M059J (cell line): ENCODE results near the gene GM2A. TPM values are rescaled to one million over a fixed set of nuclear protein-coding genes. Genes with fewer than 3 reads are reported as not detected.

Source experiments
- DNase-seq: peaks from one replicate; pipeline ENCODE4 v3.0.0-alpha.2; 2012; ENCODE audit warnings: low read depth
- total RNA-seq: library from RNA; depleted of rRNA; stranded (reverse); fragments of >200 nt; shearing (Covaris generic); gene quantifications from 2 replicates; pipeline ENCODE4 v1.2.3, GENCODE V29; 2014; rRNA removed

GM2A gene
- 24.1 and 30.9 TPM in 2 replicates for total RNA-seq

DNA sequence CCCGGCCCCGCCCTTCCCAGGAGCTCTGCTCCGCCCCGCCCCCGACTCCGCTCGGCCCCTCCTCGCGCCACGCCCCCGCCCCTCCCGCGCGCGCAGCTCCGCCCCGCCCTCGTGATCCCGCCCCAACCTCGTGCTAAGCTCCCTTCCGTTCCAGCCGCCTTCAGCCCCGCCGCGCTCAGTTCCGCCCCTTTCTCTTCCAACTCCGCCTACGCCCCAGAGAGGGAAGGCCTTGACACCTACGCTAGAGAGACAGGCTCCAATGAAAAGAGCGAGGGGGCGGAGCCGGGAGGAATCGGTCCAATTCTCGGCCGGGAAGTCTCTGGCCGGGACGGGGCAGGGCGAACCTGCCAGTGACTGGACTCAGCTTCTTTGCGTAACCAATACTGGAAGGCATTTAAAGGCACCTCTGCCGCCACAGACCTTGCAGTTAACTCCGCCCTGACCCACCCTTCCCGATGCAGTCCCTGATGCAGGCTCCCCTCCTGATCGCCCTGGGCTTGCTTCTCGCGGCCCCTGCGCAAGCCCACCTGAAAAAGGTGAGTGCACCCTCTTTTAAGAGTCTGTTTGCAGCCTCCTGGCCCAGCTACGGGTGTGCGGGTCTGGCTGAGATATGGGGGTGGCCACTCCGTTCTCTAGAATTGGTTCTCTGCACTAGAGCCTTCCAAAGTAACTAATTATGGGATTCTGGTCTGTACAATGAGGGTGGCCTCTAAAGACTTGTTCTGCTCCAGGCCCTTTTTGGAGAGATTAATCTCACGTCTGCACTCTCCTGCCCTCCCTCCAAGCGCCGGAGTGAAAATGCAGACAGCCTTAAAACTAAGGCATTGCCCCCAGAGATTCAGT, at the start of gene GM2A:
TSS of gene GM2A (plus strand) at position 424 of the 843 bp plus-strand sequence. CDS start at position 456, 32 bp downstream.
- peak; percentile 99 for DNase-seq

DNA sequence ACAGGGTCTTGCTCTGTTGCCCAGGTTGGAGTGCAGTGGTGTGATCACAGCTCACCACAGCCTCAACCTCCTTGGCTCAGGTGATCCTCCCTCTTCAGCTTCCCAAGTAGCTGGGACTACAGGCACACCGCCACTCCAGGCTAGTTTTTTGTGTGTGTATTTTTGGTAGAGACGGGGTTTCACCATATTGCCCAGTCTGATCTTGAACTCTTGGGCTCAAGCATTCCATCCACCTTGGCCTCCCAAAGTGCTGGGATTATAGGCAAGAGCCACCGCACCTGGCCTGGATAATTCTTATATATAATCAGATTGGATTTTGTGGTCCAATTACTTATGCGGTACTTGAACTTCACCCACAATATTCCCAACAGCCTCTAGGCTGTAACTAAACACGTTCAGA, 48.9 kb upstream of the GM2A start:
- no peak for DNase-seq

DNA sequence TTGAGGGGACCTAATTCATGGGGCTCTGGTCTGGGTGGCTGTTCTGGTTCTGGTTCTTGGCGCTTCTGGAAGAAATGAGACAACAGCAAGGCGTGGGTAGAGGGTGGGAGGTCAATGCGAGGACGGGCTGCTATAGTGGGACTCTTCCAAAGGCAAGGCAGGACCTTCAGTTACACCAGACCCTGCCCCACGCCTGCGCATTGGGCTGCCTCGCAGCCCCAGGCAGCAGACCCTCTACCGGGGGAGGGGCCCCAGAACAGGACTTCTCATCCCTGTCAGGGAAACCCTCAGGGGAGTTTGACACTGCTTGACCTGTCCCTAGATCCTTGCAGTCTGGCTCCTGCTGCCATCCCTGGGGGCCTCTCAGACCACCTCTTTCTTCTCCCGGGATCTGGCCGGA, 47.6 kb upstream of the GM2A start:
- DNase-seq = no peak

DNA sequence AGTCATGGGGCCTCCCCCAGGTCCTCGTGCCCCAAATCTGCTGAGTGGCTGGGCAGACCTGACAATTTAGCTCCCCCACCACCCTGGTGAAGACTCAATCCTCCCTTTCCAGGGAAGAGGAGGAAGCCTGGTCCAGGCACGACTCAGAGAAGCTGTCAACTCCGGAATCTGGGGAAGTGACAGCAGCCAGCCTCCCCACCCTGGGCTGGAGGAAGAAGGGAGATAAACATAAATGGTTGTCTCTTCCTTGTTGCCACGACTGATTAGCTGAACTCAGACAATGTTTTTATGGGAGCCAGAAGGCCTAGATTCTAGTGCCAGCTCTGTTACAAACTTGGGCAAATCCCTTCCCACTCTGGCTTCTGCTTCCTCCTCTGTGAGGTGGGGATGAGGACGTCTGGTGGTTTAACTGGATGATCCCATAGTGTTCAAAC, 44.5 kb upstream of the GM2A start:
- no peak for DNase-seq

DNA sequence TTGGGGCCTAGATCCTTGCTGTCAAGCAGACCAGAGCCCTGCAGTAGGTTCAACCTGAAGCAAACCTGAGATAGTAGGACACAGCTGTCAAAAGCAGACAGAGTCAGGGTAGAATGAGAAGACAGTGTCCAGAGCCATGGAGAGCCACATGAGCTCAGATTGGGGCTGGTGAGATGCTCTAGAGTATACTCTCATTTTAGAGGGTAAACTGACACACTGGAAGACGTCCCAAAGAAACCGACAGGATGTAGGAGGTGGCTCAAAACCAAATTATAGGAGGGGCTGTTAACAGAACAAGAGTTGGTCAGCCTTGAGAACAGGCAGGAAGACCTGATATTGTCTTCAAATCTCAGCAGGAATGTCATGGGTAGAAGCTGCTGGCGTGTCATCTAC, 40.6 kb upstream of the GM2A start:
- no peak for DNase-seq

DNA sequence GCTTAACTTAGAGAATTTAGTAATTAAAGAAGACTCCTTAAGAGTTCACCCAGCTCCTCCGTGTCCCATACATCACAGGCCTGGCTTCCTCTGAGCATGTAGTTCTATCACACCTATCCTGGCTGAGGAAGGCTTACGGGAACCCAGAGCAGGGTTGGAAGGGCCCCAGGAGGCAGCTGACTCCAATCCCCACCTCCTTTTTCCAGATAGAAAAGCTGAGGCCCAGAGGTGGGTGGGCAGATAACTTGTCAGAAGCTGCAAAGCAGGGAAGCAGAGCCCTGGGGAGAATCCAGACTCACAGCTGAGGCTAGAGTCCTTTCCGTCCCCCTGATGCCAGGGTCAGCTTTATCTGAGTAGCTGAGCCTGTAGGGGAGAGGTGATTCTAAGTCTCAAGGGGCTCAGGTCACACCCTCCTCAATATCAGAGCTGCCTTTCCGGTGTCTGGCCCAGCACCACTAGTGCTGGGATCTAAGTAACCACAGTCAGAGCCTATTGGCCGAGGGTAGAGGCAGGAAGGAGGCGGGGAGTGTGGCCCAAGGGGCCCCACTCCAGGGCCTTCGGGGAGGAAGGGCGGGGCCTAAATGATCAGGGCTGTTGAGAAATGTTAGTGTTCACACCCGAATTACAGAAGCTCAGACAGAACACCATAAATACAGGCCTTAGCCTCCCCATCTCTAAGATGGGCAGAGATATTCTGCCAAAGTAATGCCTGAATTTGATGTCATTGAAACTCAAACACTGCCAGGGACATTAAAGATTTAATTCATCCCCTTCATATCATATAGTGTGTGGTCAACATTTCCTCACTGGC, 39.0 kb upstream of the GM2A start:
- DNase-seq = peak; percentile 46

DNA sequence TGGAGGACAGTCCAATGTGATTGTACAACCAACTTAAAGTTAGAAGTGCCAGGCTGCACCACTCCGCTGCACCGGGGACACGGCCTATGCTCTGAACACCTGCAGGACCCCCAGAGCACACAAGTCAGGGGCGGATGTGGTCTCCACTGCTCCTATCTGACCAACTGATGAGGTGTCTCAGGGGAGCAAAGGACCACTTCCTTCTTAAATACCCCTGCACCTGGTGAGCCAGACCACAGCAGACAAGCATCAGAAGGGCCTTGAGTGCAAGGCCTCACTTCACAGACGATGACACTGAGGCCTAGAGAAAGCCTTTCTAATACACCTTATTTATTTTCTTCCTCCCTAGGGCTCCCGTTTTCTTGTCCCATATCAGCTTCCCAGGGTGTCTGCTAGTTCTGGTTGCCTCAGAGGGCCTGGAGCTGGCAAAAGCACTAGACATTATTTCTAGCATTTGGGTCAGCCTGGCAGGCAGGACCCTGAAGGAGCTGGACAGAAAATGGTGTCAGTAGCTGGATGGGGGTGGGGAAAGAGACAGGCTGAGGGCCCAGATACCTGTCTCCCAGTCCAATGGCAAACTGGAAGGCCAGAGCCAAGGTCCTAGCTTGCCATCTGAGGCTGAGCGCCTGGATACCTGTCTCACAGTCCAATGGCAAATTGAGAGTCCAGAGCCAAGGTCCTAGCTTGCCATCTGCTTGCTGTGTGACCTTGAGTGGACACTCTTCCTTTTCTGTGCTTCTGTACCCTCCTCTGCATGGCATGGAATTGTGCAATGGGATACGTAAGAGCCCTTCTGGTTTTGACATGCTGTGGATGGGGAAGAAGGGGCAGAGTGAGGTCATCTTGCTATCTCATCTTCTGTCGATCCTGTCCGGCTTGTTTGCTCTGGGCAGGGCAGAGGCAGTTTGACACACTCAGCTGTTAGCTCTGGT, 38.1 kb upstream of the GM2A start:
- DNase-seq = no peak

DNA sequence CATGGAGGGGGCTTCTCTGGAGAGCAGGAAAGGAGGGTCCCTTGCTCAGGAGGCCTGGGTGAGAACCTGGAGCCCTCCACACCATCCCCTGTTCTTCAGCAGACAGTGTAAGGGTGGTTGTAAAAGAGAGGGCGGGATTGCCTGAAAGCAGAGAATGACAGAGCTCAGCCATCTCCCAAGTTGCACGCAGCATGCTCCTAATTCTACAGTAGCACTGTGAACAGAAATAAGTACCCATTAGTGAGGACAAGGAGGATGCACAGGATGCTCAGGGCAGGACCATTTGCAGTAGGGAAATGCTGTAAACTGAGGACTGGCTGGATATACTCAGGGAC, 37.5 kb upstream of the GM2A start:
- DNase-seq = no peak

DNA sequence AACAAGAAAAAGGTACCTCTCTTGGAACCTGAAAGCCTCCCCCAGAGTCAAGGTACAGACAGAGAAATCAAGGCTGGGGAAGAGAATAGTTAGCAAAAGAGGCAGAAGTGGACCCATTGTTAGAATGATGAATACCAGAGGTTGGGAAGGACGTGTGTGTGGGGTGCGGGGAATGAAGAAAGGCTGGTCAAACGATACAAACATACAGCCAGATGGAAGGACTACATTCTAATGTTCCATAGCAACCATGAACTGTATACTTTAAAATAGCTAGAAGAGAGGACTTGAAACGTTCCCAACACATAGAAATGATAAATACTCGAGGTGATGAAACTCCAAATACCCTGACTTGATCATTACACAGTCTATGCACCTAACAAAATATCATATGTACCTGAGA, 36.2 kb upstream of the GM2A start:
- DNase-seq = no peak

DNA sequence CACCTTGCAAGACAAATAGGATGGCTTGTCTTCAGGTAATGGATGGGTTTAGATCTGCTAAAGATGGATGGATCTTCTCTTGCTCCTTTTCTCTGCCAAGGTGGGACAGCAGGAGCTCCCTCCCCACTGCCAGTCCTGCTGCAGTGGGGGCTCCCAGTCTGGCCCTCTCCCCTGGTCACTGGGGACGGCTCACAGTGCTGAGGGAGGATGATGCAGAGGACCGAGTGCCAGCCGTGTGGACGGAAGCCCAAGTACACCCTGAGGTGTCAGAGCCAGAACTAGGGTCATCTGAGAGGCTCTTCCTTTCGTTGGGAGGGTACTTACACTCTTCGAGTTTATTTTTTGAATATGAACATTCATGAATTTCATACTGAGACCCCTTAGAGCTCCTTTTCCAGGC, 34.8 kb upstream of the GM2A start:
- no peak for DNase-seq

DNA sequence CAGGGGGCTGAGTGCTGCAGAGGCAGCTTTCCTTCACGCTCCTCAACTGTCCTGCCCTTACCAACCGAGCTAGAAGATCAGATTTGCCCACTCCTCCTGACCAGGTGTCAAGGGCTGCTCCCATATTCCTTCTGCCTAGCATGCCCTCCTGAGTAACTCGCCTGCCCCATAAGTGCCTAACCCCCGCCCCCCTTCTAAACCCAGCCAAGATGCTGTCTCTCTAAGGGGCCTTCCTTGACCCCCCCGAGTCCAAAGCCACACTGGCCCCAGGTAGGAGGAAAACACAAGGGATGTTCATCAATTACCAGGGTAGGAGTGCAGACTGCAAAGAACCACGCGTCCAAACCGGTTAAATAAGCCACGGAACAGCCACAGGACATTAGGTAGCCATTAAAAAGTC, 33.8 kb upstream of the GM2A start:
- no peak for DNase-seq

DNA sequence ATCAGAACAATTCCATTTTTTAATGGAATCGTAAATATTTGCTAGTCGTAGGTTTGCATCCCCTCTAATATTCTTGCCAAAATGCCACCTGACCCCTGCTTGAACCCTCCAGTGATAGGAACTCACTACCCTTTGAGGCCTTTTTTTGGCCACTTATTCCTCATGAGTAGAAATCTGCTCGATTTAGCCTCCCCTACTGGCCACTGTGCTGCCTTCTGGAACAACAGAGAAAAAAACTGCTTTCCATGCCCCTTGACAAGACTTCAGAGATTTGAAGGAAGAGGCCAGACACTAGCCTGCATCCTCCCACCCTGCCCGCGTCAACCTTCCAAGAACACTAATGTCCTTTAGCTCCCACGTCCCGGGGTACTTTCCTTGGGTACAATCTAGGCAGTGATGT, 33.2 kb upstream of the GM2A start:
- DNase-seq = no peak

DNA sequence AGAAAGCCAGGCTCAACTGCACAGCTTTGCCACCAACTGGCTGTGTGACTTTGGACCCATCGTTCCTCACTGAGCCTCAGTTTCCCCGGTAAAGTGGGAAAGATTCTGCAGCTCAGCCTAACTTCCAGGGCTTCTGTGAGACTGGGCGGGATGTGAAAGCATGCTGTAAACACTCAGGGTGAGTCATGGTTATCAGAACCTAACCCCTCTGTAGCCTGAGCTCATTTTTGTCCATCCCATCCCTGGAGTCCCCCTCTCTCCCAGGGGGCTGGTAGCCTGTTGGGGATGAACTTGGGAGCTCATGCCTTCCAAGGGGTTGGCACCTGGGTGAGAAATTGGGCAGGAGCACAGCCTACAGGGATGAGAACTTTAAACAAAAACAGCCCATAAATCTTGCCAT, 31.4 kb upstream of the GM2A start:
- peak; percentile 32 for DNase-seq

DNA sequence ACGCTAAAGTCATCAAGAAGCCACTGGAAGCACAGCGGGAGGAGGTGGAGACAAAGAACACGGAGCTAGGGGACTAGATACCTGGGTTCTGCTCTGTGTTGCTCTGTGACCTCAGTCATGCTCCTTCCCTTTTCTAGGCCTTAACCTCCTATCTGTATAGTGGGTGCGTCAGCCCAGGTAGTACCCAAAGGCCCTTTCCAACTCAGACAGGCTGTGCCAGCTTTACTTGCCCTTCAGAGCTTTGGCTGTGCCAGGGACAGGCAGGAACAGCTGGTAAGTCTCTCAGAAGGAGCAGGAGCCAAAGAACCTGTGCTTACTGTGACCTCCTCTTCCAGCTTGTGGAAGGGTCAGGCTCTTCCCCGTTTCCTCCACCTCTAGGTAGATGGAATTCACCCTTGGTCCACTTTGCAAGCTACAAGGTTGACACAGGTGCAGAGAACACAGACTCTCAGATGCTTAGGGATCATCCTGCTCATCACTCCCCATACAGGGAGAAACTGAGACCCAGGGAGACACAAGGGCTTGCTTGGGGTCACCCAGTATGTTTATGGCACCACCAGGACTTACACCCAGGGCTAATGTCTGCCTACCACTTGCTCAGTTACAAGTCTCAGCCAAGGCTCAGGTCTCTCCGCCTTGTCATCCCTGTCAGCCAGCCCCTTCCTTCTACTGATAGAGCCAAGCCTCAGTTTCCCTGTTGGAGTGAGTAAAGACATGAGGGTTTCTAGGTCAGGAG, 30.8 kb upstream of the GM2A start:
- DNase-seq = no peak

DNA sequence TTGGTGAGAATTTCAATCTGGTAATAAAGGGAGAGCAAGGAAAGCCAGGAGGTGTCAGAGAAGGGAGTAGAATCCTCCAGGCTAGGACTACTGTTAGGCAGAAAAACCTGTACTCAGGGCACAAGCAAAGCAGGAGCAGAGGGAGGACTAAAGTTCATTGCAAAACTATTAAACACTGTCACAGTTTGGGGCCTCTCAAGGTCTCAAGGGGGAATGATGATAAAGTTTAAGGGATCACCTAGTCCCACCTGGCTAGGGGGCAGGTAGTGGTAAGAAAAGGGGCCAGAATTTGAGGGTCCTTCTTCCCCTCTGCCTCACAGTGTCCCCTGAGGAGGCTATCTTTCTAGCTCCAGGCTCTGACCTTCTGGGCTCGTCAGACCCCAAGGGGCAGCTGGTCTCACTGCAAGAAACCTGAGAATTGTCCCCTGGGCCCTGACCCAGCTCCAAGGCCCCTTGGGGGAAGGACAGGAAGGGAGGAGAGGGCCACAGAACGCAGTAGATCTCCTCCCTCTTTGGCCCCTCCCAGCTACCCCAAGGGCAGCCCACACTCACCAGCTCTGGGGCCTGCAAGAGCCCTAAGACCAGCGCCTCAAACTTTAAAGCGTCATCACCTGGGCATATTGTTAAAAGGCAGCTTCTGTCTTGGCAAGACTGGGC, 30.1 kb upstream of the GM2A start:
- no peak for DNase-seq

DNA sequence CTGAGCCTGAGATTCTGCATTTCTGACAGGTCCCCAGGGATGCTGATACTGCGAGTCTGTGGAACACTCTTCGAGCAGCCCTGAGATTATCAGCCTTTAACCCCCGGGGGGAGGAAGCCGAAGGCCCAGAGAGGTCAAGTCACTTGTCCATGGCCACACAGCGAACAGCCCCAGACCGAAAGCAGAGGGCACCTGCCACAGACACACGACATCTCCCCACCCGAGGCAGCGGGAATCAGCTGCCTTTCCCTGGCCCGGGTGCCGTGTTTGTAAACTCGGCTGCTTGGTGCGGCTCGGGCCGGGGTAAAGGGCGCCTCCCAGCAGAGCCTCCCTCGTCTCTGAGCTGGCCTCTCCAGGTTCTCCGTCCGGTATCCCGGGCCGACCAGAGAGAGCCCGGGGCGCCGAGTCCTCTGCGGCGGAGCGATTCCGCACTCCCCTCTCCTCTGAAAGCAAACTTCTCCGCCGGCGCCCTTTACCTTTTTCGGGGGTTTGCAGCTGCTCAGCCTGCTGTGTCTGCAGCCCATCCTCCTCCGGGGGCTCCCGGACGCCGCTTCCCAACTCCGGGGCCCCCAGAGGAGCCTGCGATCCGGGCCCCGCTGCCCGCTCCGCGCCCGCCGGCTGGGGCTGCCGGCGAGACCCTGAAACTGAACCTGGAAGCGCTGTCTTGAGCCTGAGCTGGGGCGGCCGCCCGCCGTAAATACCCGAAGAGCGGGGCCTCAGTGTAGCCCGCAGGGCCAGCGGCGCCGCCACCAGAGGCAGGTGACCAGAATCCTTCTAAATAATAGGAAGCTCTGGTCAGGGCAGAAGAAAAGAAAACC, 29.3 kb upstream of the GM2A start, which contains the start of gene CCDC69:
TSS of gene CCDC69 (minus strand) at position 646 of the 818 bp plus-strand sequence. CDS start at position 524, 122 bp downstream.
- DNase-seq = peak; percentile 68

DNA sequence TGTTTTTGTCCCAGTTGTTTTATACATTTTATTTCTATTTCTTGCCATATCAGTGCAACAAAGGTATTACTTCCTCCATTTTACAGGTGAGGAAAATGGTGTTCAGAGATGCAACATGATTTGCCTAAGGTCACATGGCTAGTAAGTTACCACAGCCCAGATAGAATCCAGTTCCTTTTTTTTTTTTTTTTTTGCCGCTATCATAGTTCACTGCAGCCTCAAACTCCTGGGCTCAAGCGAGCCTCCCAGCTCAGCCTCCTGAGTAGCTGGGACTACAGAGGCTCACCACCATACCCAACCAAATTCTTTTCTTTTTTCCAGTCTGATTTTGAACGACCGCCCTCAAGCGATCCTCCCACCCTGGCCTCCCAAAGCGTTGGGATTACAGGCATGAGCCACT, 28.6 kb upstream of the GM2A start:
- no peak for DNase-seq

DNA sequence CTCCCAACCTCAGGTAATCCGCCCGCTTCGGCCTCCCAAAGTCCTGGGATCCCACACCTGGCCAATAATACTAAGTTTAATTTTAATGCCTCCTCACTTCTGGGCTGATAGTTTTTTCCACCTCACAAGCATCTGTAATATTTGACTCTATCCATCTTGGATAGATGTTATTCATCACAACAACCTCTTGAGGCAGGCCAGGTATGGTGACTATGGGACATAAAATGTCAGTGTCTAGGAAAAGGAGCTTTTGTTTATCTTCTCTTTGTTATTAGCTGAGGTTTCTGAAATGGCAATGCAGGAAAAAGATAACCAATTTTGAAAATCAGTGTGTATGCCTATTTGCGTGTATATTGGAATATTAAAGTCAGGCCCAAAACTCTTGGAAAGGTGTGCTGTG, 27.9 kb upstream of the GM2A start:
- no peak for DNase-seq

DNA sequence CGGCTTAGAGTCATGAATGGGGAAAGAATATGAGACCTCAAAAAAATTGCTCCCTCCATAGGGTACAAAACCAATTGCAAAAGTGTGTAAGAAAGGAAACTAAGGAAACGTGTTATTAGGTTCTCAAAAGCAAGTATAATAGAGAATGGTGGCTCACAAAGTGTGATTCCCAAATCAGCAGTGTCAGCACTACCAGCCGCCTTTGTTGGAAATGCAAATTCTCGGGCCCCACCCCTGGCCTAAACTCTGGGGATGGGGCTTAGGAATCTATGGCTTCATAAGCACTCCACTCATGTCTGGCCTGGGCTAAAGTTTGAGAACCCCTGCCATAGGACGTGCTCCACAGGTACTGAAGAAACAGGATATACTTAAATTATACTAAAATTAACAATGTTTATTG, 27.5 kb upstream of the GM2A start:
- no peak for DNase-seq
